H1 (cell line): Measurements from ENCODE around the gene NHLRC2. TPM values are rescaled to one million over a fixed set of nuclear protein-coding genes. Genes with fewer than 3 reads are reported as not detected.

Source experiments
- CTCF ChIA-PET: fragments of 300-600 bp; sonication (Branson Sonifier 250); formaldehyde crosslinking; loops from one replicate; lab custom pipeline; 2021; ENCODE audit not compliant: partially characterized antibody; lab: Charles Lee
- POLR2A ChIA-PET: fragments of 300-600 bp; sonication (Branson Sonifier 250); formaldehyde crosslinking; loops from one replicate; lab custom pipeline; 2021; ENCODE audit warnings: inconsistent platforms; ENCODE audit not compliant: partially characterized antibody; lab: Charles Lee
- DNase-seq, 2 experiments: peaks; one replicate each; pipeline versions ENCODE4 v3.0.0 to v3.0.0-alpha.2; 2010 to 2022; ENCODE audit warnings: low spot score in 2 of 2, low read depth in 1 of 2, mixed read lengths in 1 of 2
- FAIRE-seq: peaks from 2 replicates; lab custom pipeline; 2011; peaks lifted over from hg19 to GRCh38; lab: Jason Lieb, UNC
- H2AFZ ChIP-seq: 2 replicates; pipeline ENCODE4 v1.8.1; 2012; ENCODE audit warnings: low read length, inconsistent platforms
- H2AK5ac ChIP-seq: 2 replicates; pipeline ENCODE4 v1.6.1; 2013; ENCODE audit warnings: low read depth, low read length
- H2BK120ac ChIP-seq: replicated peaks from 2 replicates; pipeline ENCODE3; 2013; ENCODE audit warnings: low read depth, low read length, inconsistent platforms
- H2BK12ac ChIP-seq: 2 replicates; pipeline ENCODE4 v1.6.1; 2013; ENCODE audit warnings: low read depth, low read length
- H2BK15ac ChIP-seq: 2 replicates; pipeline ENCODE4 v1.6.1; 2013; ENCODE audit warnings: low read length
- H2BK20ac ChIP-seq: 2 replicates; pipeline ENCODE4 v1.6.1; 2013; ENCODE audit warnings: low read length
- H2BK5ac ChIP-seq: 2 replicates; pipeline ENCODE4 v1.6.1; 2013; ENCODE audit warnings: low read depth, low read length
- H3K14ac ChIP-seq: 2 replicates; pipeline ENCODE4 v1.6.1; 2013; ENCODE audit warnings: inconsistent platforms; ENCODE audit not compliant: insufficient read length
- H3K18ac ChIP-seq: 2 replicates; pipeline ENCODE4 v1.6.1; 2013; ENCODE audit warnings: low read length; ENCODE audit errors: extremely low read depth
- H3K23ac ChIP-seq: 2 replicates; pipeline ENCODE4 v1.6.1; 2013; ENCODE audit warnings: inconsistent platforms; ENCODE audit not compliant: insufficient read length
- H3K23me2 ChIP-seq: 2 replicates; pipeline ENCODE4 v1.6.1; 2013; ENCODE audit warnings: low read depth, low read length
- H3K27ac ChIP-seq: 2 replicates; pipeline ENCODE4 v1.6.1; 2011; ENCODE audit warnings: low read depth, low read length, inconsistent platforms
- H3K27me3 ChIP-seq, 4 experiments: replicated peaks in 1 of 4; 1 replicate in 1 of 4; 2 replicates in 3 of 4; pipeline versions ENCODE4 v1.6.1 to v1.8.1; 2011 to 2013; ENCODE audit warnings: low read length in 3 of 4, mild to moderate bottlenecking in 3 of 4, inconsistent platforms in 2 of 4, mixed read lengths in 2 of 4, moderate library complexity in 1 of 4; ENCODE audit not compliant: control insufficient read depth in 3 of 4, insufficient read depth in 3 of 4; ENCODE audit errors: extremely low read depth in 1 of 4
- H3K36me3 ChIP-seq, 4 experiments: 2 replicates each; pipeline versions ENCODE4 v1.6.1 to v1.8.1; 2011 to 2013; ENCODE audit warnings: mild to moderate bottlenecking in 4 of 4, low read length in 3 of 4, moderate library complexity in 2 of 4, control low read depth in 1 of 4, inconsistent platforms in 1 of 4; ENCODE audit not compliant: insufficient read depth in 4 of 4, control insufficient read depth in 2 of 4
- H3K4ac ChIP-seq: replicated peaks from 2 replicates; pipeline ENCODE3; 2013; ENCODE audit warnings: low read length, low read depth, mixed read lengths, inconsistent platforms; ENCODE audit not compliant: insufficient read length
- H3K4me1 ChIP-seq, 4 experiments: replicated peaks in 1 of 4; 1 replicate in 1 of 4; 2 replicates in 3 of 4; pipeline versions ENCODE4 v1.6.1 to v1.8.1; 2011 to 2013; ENCODE audit warnings: low read length in 3 of 4, inconsistent platforms in 2 of 4, mixed read lengths in 1 of 4; ENCODE audit not compliant: insufficient read depth in 4 of 4, control insufficient read depth in 3 of 4
- H3K4me2 ChIP-seq, 2 experiments: 2 replicates each; pipeline versions ENCODE4 v1.6.1 to v1.8.1; 2011 to 2013; ENCODE audit warnings: low read depth in 2 of 2, low read length in 2 of 2, control low read depth in 1 of 2, inconsistent platforms in 1 of 2, mild to moderate bottlenecking in 1 of 2; ENCODE audit not compliant: insufficient read depth in 1 of 2
- H3K4me3 ChIP-seq, 4 experiments: fragments of 200-600, 300-600 bp in 1 of 4; sonication (generic), shearing (Covaris generic), sonication (Bioruptor Twin) in 1 of 4; 2 replicates each; pipeline versions ENCODE4 v1.5.1 to v1.8.1; 2011 to 2016; ENCODE audit warnings: low read length in 4 of 4, low read depth in 3 of 4, control low read depth in 2 of 4, inconsistent platforms in 2 of 4, mild to moderate bottlenecking in 2 of 4, mixed read lengths in 1 of 4, moderate library complexity in 1 of 4; ENCODE audit not compliant: insufficient read depth in 2 of 4; ENCODE audit errors: extremely low read depth in 1 of 4
- H3K56ac ChIP-seq: replicated peaks from 2 replicates; pipeline ENCODE3; 2013; ENCODE audit warnings: low read depth, mild to moderate bottlenecking, mixed read lengths, low read length, inconsistent platforms; ENCODE audit not compliant: insufficient read length
- H3K79me1 ChIP-seq: 2 replicates; pipeline ENCODE4 v1.6.1; 2013; ENCODE audit warnings: low read depth, low read length, control low read depth
- H3K79me2 ChIP-seq, 2 experiments: 2 replicates each; pipeline versions ENCODE4 v1.6.1 to v1.8.1; 2012 to 2013; ENCODE audit warnings: low read length in 2 of 2, mild to moderate bottlenecking in 2 of 2, inconsistent platforms in 1 of 2; ENCODE audit not compliant: insufficient read depth in 2 of 2, control insufficient read depth in 1 of 2
- H3K9ac ChIP-seq, 4 experiments: replicated peaks in 1 of 4; 1 replicate in 1 of 4; 2 replicates in 3 of 4; pipeline versions ENCODE4 v1.6.1 to v1.8.1; 2011 to 2013; ENCODE audit warnings: low read depth in 3 of 4, low read length in 3 of 4, control low read depth in 2 of 4, mild to moderate bottlenecking in 2 of 4, moderate library complexity in 2 of 4, inconsistent platforms in 1 of 4; ENCODE audit errors: extremely low read depth in 1 of 4
- H3K9me3 ChIP-seq, 2 experiments: 2 replicates each; pipeline versions ENCODE4 v1.6.1 to v1.8.1; 2012 to 2013; ENCODE audit warnings: mild to moderate bottlenecking in 2 of 2, moderate library complexity in 2 of 2, control low read depth in 1 of 2, inconsistent platforms in 1 of 2, low read depth in 1 of 2, low read length in 1 of 2, mixed read lengths in 1 of 2; ENCODE audit not compliant: insufficient read depth in 2 of 2
- H4K20me1 ChIP-seq, 2 experiments: replicated peaks in 1 of 2; 2 replicates each; pipeline versions ENCODE3 to v1.8.1; 2011 to 2013; ENCODE audit warnings: inconsistent platforms in 2 of 2, low read length in 2 of 2, mild to moderate bottlenecking in 1 of 2; ENCODE audit not compliant: insufficient read depth in 2 of 2, control insufficient read depth in 1 of 2
- H4K5ac ChIP-seq: 2 replicates; pipeline ENCODE4 v1.6.1; 2013; ENCODE audit warnings: low read length, low read depth, mixed read lengths, inconsistent platforms; ENCODE audit not compliant: insufficient read length
- H4K8ac ChIP-seq: 2 replicates; pipeline ENCODE4 v1.8.0; 2013; ENCODE audit warnings: mild to moderate bottlenecking, moderate library complexity, low read length, inconsistent platforms; ENCODE audit not compliant: insufficient read depth; ENCODE audit errors: extremely low read depth
- H4K91ac ChIP-seq: replicated peaks from 2 replicates; pipeline ENCODE3; 2013; ENCODE audit warnings: low read length, mixed read lengths, inconsistent platforms; ENCODE audit not compliant: insufficient read length
- BACH1 ChIP-seq: IDR thresholded peaks from 2 replicates; pipeline ENCODE4 v1.6.1; 2012; ENCODE audit warnings: low read length, improper control_type of control experiment
- CHD1 ChIP-seq: IDR thresholded peaks from 2 replicates; pipeline ENCODE4 v1.6.1; 2012; ENCODE audit warnings: low read depth, low read length, improper control_type of control experiment
- CTBP2 ChIP-seq: IDR thresholded peaks from 2 replicates; pipeline ENCODE4 v1.7.0; 2011; ENCODE audit warnings: borderline replicate concordance, mild to moderate bottlenecking, moderate library complexity, mixed read lengths, low read length; ENCODE audit not compliant: insufficient read depth, insufficient read length
- NRF1 ChIP-seq: IDR thresholded peaks from 2 replicates; pipeline ENCODE4 v1.6.1; 2011; ENCODE audit warnings: mild to moderate bottlenecking, low read depth, low read length, improper control_type of control experiment
- RNF2 ChIP-seq: fragments of 200-900, 300-1000 bp; sonication (generic); IDR thresholded peaks from 2 replicates; pipeline ENCODE4 v1.7.1; 2016; ENCODE audit warnings: borderline replicate concordance, low read depth, mild to moderate bottlenecking, antibody characterized with exemption, low read length; ENCODE audit not compliant: poor library complexity, severe bottlenecking; ENCODE audit errors: missing control alignments
- RXRA ChIP-seq: IDR thresholded peaks from 2 replicates; pipeline ENCODE4 v1.6.1; 2011; ENCODE audit warnings: low read depth, mild to moderate bottlenecking, low read length, moderate library complexity; ENCODE audit not compliant: insufficient read depth
- SIRT6 ChIP-seq: IDR thresholded peaks from one replicate; pipeline ENCODE4 v1.7.1; 2012; ENCODE audit warnings: low read length, inconsistent platforms
- SP4 ChIP-seq: IDR thresholded peaks from 2 replicates; pipeline ENCODE4 v1.6.1; 2012; ENCODE audit warnings: low read length, inconsistent platforms
- TEAD4 ChIP-seq: IDR thresholded peaks from 2 replicates; pipeline ENCODE4 v1.6.1; 2012; ENCODE audit warnings: low read depth, low read length, inconsistent platforms, mixed read lengths
- WGBS, 2 experiments: shearing (Covaris generic) in 1 of 2; methylation state at CpG; one replicate each; pipeline versions ENCODE4 v1.1.6 to v1.1.7; 2013 to 2015; ENCODE audit warnings: low lambda C conversion rate in 2 of 2, mixed read lengths in 2 of 2, inconsistent platforms in 1 of 2, low coverage in 1 of 2, missing lambda C conversion rate in 1 of 2; ENCODE audit not compliant: insufficient replicate concordance in 2 of 2, insufficient coverage in 1 of 2, insufficient read length in 1 of 2; ENCODE audit errors: extremely low coverage in 1 of 2, missing lambda C conversion rate in 1 of 2; 5-methylcytosine and 5-hydroxymethylcytosine counted together
- polyA plus RNA-seq, 7 experiments: library from polyadenylated mRNA; depleted of rRNA in 3 of 7; stranded (reverse) in 5 of 7; unstranded in 2 of 7; fragments of >200 nt in 5 of 7; fragments of 200-250 nt in 2 of 7; gene quantifications; 1 replicate in 5 of 7; 2 replicates in 1 of 7; 4 replicates in 1 of 7; pipeline versions ENCODE4 v1.2.1 to v1.2.3, GENCODE V29; 2011 to 2013; ENCODE audit warnings: missing spikeins in 2 of 7, mixed read lengths in 2 of 7
- total RNA-seq: library from RNA; stranded (reverse); fragmentation: NEBNext Ultra II Directional; extraction: Animal tissue kit (Norgen Biotek cat#: 25700); gene quantifications from 2 replicates; pipeline ENCODE4 v1.2.1, GENCODE V29; 2021

The NHLRC2 gene
- total and polyA plus RNA-seq, 2 of the 8 experiments (the other 6 are each of a cell fraction or from before 2014, with no cell fraction given), result 4.9 to 25.6 TPM

DNA sequence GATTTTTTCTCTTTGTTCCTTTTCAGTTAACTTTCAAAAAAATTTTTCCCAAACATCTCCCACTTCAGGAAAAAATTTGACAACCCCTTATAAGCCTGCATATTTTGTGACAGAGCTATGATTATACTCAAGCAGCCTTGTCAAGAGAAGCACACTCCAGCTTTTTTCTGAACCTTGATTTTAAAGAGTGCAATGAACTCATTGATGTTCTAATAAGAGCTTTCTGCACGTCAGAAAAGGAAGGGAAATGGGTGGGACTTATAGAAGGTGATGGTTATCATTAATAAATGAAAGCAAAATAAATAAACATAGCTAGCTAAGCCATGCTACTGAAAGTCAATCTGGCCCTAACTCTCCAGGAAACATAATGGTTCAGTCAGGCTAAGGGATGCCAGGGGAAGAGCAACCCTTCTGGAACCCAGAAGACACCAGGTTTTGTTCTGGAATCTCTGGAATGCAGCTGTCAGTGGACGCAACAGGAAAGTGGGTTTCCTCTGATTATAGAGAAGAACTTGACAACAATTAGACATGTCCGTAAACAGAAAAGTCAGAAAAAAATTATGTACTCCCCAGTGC lies 76.1 kb downstream of the NHLRC2 start:
- Histone ChIP-seq H3K4me2 (no peak overlapping the region), H4K8ac (no peak overlapping the region), H2BK12ac (no peak overlapping the region), H3K79me2 (no peaks in the 10 kb centered on the region), H4K20me1 (no peaks in the 10 kb centered on the region), H2BK5ac (no peak overlapping the region), H4K5ac (no peak overlapping the region), H3K9ac (no peak overlapping the region), H2AK5ac (no peak overlapping the region), H3K14ac (no peak overlapping the region), H2BK15ac (no peak overlapping the region), H3K79me1 (no peaks in the 10 kb centered on the region), H3K4ac (no peak overlapping the region), H3K36me3 (no peaks in the 10 kb centered on the region), H3K9me3 (no peaks in the 10 kb centered on the region), H3K23me2 (no peaks in the 10 kb centered on the region; the same call in 1 of the 2 replicates), H2BK20ac (no peak overlapping the region), H3K56ac (no peak overlapping the region), H3K18ac (no peak overlapping the region), H4K91ac (no peak overlapping the region), H3K27me3 (no peaks in the 10 kb centered on the region), H3K23ac (no peak overlapping the region), H3K4me1 (no peaks in the 10 kb centered on the region), H2AFZ (no peak overlapping the region), H2BK120ac (no peak overlapping the region), H3K27ac (no peak overlapping the region), H3K4me3 (no peak overlapping the region)
- 81% methylated on average over 3 of the region's 3 CpGs; no CpG with 5 or more reads in 1 of the 2 experiments for WGBS, 2 experiments
- no peak for FAIRE-seq
- CTCF ChIA-PET, result interaction anchor here (0.9 to 1.3 kb wide), 5 partner anchors 8 to 131 kb away, joined by 3 to 4 read pairs (median 3); no protein-coding TSS in a partner anchor
- POLR2A ChIA-PET, result no interaction called here
- no peak for TF ChIP-seq RNF2
- TF ChIP-seq BACH1, result no peak
- TF ChIP-seq NRF1, result no peak
- peak; percentile 47; the same call in 1 of the 2 replicates for TF ChIP-seq TEAD4
- TF ChIP-seq SIRT6, result no peak
- TF ChIP-seq CTBP2, result no peak
- no peak for TF ChIP-seq SP4
- no peak for TF ChIP-seq CHD1
- TF ChIP-seq RXRA, result no peak
- no peak for DNase-seq
